Activated naive CD8-positive, alpha-beta T cell treated with anti-CD3 and anti-CD28 coated beads, Interleukin-2, amount 50 U/mL, for 24 hours (primary cell): ENCODE results near the gene CCDC160.
A peak's percentile ranks its signal among the peaks of the same experiment; 100 is the strongest.
"Not testable (repeated sequence)": the region's sequence is repeated elsewhere in the genome, so short reads cannot be mapped to it uniquely, and the experiment has no call there.

ENCODE experiments used
- ATAC-seq: fragments of 150-1000 bp; cut with Tn5 transposase; one replicate; pipeline ENCODE4 v1.10.0; 2021
- DNase-seq: peaks from one replicate; pipeline ENCODE4 v3.0.0; 2021
- H3K27ac Mint-ChIP-seq: one replicate; pipeline ENCODE4 v1.8.0; 2021; ENCODE audit warnings: mild to moderate bottlenecking, mixed read lengths
- H3K27me3 Mint-ChIP-seq: one replicate; pipeline ENCODE4 v1.8.0; 2021; ENCODE audit warnings: mixed read lengths
- H3K36me3 Mint-ChIP-seq: one replicate; pipeline ENCODE4 v1.8.0; 2021; ENCODE audit warnings: low read depth, mixed read lengths
- H3K4me1 Mint-ChIP-seq: one replicate; pipeline ENCODE4 v1.8.0; 2021; ENCODE audit warnings: mixed read lengths
- H3K4me3 Mint-ChIP-seq: one replicate; pipeline ENCODE4 v1.8.0; 2021; ENCODE audit warnings: mild to moderate bottlenecking, moderate library complexity, mixed read lengths
- H3K9me3 Mint-ChIP-seq: one replicate; pipeline ENCODE4 v1.8.0; 2021; ENCODE audit warnings: mixed read lengths

CCDC160 gene

GRCh38 chrX:134236626-134237614 is at the start of gene CCDC160:
TSS of gene CCDC160 (plus strand) at chrX:134237182. CDS start at chrX:134244801, 7,619 bp downstream.
- H3K36me3 Mint-ChIP-seq, result no peaks in the 10 kb centered on the region
- peak; percentile 46 for ATAC-seq

DNA sequence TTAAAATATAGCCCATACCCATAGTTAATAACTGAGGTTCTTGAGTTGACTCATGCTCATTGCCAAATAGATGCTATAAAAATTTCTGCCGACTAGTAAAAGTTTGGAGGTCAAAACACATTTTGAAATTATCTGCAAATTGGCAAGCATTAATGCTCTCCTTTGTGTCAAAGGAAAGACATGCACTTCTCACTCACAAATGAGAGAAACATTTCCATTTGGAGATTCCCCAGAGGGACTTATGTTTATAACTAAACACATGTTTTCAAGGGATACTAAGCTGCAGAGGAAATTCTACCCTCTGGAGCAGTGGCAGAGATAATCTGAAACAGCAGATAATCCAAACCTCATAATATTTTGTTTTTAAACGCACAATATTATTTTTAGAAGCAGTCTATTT is 45.7 kb upstream of the CCDC160 start:
- Mint-ChIP-seq H3K4me3 (no peak overlapping the region), H3K27me3 (no peaks in the 10 kb centered on the region), H3K4me1 (peaks cover 15% of the 10 kb centered on the region), H3K27ac (no peak overlapping the region), H3K9me3 (no peaks in the 10 kb centered on the region), H3K36me3 (no peaks in the 10 kb centered on the region)
- DNase-seq (no peak), ATAC-seq (no peak)

More at GRCh38 chrX:134236626-134237614, at the start of gene CCDC160:
- Mint-ChIP-seq H3K27ac (no peak within 1 kb of the TSS), H3K27me3 (peaks cover 13% of the 10 kb centered on the region), H3K4me1 (peaks cover 2% of the 10 kb centered on the region), H3K9me3 (no peaks in the 10 kb centered on the region), H3K4me3 (peak within 1 kb of the TSS; percentile 34)
- peak; percentile 8 for DNase-seq

- ATAC-seq, result no peak
These were observed 42.1 kb upstream of the CCDC160 start for GRCh38 chrX:134194915-134195314.

GRCh38 chrX:134202561-134202960 is 34.4 kb upstream of the CCDC160 start:
- Mint-ChIP-seq H3K4me1 (no peaks in the 10 kb centered on the region), H3K27me3 (no peaks in the 10 kb centered on the region), H3K9me3 (no peaks in the 10 kb centered on the region), H3K4me3 (no peak overlapping the region), H3K27ac (no peak overlapping the region), H3K36me3 (no peaks in the 10 kb centered on the region)
- DNase-seq (no peak), ATAC-seq (no peak)

More at GRCh38 chrX:134194915-134195314, 42.1 kb upstream of the CCDC160 start:
- Mint-ChIP-seq H3K36me3 (no peaks in the 10 kb centered on the region), H3K27me3 (no peaks in the 10 kb centered on the region), H3K4me1 (peaks cover 3% of the 10 kb centered on the region), H3K9me3 (no peaks in the 10 kb centered on the region), H3K4me3 (no peak overlapping the region), H3K27ac (no peak overlapping the region)
- DNase-seq, result no peak

GRCh38 chrX:134206221-134206620 is 30.8 kb upstream of the CCDC160 start:
- H3K4me3 Mint-ChIP-seq, result no peak overlapping the region
- peaks cover 2% of the 10 kb centered on the region for H3K36me3 Mint-ChIP-seq
- peaks cover 6% of the 10 kb centered on the region for H3K9me3 Mint-ChIP-seq
- H3K27ac Mint-ChIP-seq, result no peak overlapping the region
- H3K27me3 Mint-ChIP-seq, result no peaks in the 10 kb centered on the region
- DNase-seq (no peak), ATAC-seq (no peak)
- H3K4me1 Mint-ChIP-seq, result no peaks in the 10 kb centered on the region

- DNase-seq, result no peak
- Mint-ChIP-seq H3K27me3 (no peaks in the 10 kb centered on the region), H3K9me3 (peaks cover 6% of the 10 kb centered on the region), H3K27ac (no peak overlapping the region), H3K4me3 (no peak overlapping the region), H3K36me3 (peaks cover 2% of the 10 kb centered on the region), H3K4me1 (no peaks in the 10 kb centered on the region)
- no peak for ATAC-seq
These were observed 26.5 kb upstream of the CCDC160 start for GRCh38 chrX:134210465-134210864.

DNA sequence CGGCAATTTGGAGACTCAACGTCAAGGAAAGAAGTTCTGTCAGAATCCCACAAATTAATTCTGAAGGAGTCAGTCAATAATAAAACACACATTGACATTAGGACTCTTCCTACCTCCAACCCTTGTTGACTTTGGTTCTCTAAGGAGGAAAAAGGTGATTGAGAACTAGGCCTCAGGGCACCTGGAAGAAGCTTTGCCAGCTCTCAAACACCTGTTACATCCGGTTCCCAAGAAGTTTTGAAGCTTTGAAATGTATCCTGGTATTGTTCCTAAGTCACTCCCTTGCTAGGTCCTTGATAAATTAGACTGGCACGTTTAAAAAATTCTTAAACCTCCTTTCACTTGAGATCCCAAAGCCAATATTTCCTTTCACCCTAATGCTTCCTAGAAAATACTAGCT is 1.7 kb upstream of the CCDC160 start:
- DNase-seq, result no peak
- H3K4me1 Mint-ChIP-seq, result no peaks in the 10 kb centered on the region
- H3K9me3 Mint-ChIP-seq, result no peaks in the 10 kb centered on the region
- peaks cover 13% of the 10 kb centered on the region for H3K27me3 Mint-ChIP-seq
- H3K36me3 Mint-ChIP-seq, result no peaks in the 10 kb centered on the region
- ATAC-seq, result no peak
- H3K4me3 Mint-ChIP-seq, result no peak overlapping the region
- no peak overlapping the region for H3K27ac Mint-ChIP-seq

DNA sequence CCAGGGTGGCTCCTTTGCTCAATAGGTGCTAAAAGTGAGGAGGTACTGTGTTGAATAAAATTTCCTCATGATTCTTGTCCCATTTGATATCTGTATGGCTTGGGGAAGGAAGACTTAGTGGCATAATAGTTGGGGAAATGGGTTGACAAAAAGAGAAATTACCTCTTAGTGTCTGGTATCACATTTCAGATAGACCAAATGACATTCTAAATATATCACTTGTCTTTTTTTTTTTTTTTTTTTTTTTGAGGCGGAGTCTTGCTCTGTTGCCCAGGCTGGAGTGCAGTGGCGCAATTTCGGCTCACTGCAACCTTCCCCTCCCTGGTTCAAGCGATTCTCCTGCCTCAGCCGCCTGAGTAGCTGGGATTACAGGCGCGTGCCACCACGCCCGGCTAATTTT is 1.2 kb downstream of the CCDC160 start:
- not testable (repeated sequence) for H3K4me3 Mint-ChIP-seq, H3K9me3 Mint-ChIP-seq, H3K4me1 Mint-ChIP-seq, H3K27ac Mint-ChIP-seq, ATAC-seq, H3K36me3 Mint-ChIP-seq, DNase-seq
- peaks cover 13% of the 10 kb centered on the region for H3K27me3 Mint-ChIP-seq

DNA sequence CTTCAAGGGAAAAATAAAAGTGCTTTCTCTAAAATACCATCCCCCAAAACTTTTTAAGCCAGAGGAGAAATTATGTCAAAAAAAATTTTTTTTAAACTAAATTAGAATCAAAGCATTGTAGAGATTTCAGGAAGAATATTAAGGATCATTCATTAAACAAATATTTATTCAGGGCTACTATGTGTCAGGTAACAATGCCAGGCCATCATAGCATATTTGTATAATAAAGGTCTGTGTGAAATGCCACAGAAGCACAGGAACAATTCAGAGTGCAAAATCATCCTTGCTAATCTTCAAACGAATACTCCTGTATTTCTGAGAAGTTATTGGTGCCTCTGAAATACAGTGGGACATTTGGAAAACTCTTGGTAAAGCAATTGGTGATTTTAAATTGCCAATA is 2.0 kb downstream of the CCDC160 start:
- DNase-seq (no peak), ATAC-seq (no peak)
- H3K4me3 Mint-ChIP-seq, result no peak overlapping the region
- peaks cover 10% of the 10 kb centered on the region for H3K4me1 Mint-ChIP-seq
- no peak overlapping the region for H3K27ac Mint-ChIP-seq
- H3K27me3 Mint-ChIP-seq, result peaks cover 14% of the 10 kb centered on the region
- no peaks in the 10 kb centered on the region for H3K36me3 Mint-ChIP-seq
- H3K9me3 Mint-ChIP-seq, result no peaks in the 10 kb centered on the region

DNA sequence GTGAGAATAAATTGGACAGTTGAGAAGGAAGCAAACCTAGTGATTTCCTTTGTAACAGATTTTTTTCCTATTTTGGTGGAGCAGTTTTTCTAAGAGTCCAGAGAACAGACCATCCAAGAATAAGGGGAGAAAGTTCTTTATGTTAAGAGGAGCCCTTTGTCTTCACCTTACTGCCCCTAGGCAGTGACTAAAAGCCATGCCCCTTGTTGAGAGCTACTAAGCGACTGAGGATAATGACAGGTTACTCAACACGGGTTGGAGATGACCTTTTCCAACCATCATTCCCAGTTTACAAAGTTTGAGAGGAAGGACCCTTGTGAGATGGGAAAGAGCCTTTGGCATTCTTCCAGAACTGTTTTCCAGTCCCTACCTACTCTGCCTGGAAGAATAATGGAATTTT is 3.2 kb downstream of the CCDC160 start:
- H3K9me3 Mint-ChIP-seq, result no peaks in the 10 kb centered on the region
- DNase-seq (no peak), ATAC-seq (no peak)
- no peak overlapping the region for H3K4me3 Mint-ChIP-seq
- no peaks in the 10 kb centered on the region for H3K36me3 Mint-ChIP-seq
- H3K4me1 Mint-ChIP-seq, result peaks cover 10% of the 10 kb centered on the region
- H3K27me3 Mint-ChIP-seq, result peaks cover 14% of the 10 kb centered on the region
- no peak overlapping the region for H3K27ac Mint-ChIP-seq

DNA sequence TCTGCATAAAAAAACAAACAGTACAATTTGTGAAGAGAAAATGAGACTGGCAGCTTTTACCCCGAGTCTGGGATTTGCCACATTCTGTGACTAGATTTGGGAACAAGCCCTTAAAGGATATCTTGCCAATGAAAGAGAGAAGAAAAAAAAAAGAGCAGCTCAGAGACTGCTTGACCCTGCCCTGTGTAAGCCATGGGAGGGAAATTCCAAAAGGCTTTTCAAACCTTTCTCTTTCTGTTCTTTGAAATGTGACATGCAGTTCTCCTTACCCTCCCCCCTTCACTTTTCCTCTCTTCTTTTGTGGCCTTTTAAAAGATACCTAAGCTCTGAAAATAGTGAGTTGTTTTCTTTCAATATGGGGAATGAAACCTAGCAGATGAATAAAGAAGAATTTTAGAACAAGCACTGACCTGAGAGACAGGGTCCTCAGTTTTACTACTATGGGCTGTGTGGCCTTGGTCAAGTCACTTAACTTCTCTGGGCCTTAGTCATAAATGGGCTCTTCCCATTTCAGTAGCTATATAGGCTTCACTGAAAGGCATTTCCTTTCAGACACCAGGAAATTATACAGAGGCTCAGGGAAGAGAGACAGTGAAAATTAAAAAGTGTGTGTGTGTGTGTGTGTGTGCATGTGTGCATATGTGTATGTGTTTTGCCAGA is 5.1 kb downstream of the CCDC160 start:
- Mint-ChIP-seq H3K36me3 (no peaks in the 10 kb centered on the region), H3K4me3 (no peak overlapping the region), H3K27ac (no peak overlapping the region), H3K9me3 (no peaks in the 10 kb centered on the region), H3K4me1 (peaks cover 10% of the 10 kb centered on the region), H3K27me3 (peaks cover 10% of the 10 kb centered on the region)
- DNase-seq, result no peak
- no peak for ATAC-seq

- H3K27ac Mint-ChIP-seq, result no peak overlapping the region
- DNase-seq (no peak), ATAC-seq (no peak)
- H3K27me3 Mint-ChIP-seq, result peaks cover 1% of the 10 kb centered on the region
- no peaks in the 10 kb centered on the region for H3K36me3 Mint-ChIP-seq
- peaks cover 10% of the 10 kb centered on the region for H3K4me1 Mint-ChIP-seq
- H3K4me3 Mint-ChIP-seq, result no peak overlapping the region
- H3K9me3 Mint-ChIP-seq, result no peaks in the 10 kb centered on the region
These were observed 7.1 kb downstream of the CCDC160 start for GRCh38 chrX:134244043-134244442.

- H3K36me3 Mint-ChIP-seq, result no peaks in the 10 kb centered on the region
- no peak overlapping the region for H3K4me3 Mint-ChIP-seq
These were observed 9.3 kb downstream of the CCDC160 start for GRCh38 chrX:134246282-134246681.

GRCh38 chrX:134247492-134247891 is 10.5 kb downstream of the CCDC160 start:
- no peak overlapping the region for H3K27ac Mint-ChIP-seq

More at GRCh38 chrX:134246282-134246681, 9.3 kb downstream of the CCDC160 start:
- H3K27ac Mint-ChIP-seq, result no peak overlapping the region
- DNase-seq (no peak), ATAC-seq (no peak)
- H3K9me3 Mint-ChIP-seq, result no peaks in the 10 kb centered on the region
- H3K4me1 Mint-ChIP-seq, result peaks cover 10% of the 10 kb centered on the region
- H3K27me3 Mint-ChIP-seq, result peaks cover 1% of the 10 kb centered on the region

GRCh38 chrX:134249241-134249640 is 12.3 kb downstream of the CCDC160 start:
- H3K4me3 Mint-ChIP-seq, result no peak overlapping the region
- no peak for DNase-seq
- H3K4me1 Mint-ChIP-seq, result peaks cover 2% of the 10 kb centered on the region
- H3K36me3 Mint-ChIP-seq, result no peaks in the 10 kb centered on the region
- peaks cover 1% of the 10 kb centered on the region for H3K27me3 Mint-ChIP-seq
- H3K9me3 Mint-ChIP-seq, result no peaks in the 10 kb centered on the region
- no peak for ATAC-seq
- H3K27ac Mint-ChIP-seq, result no peak overlapping the region

More at GRCh38 chrX:134247492-134247891, 10.5 kb downstream of the CCDC160 start:
- peaks cover 3% of the 10 kb centered on the region for H3K4me1 Mint-ChIP-seq
- no peak for ATAC-seq
- H3K4me3 Mint-ChIP-seq, result no peak overlapping the region
- no peaks in the 10 kb centered on the region for H3K9me3 Mint-ChIP-seq
- H3K36me3 Mint-ChIP-seq, result no peaks in the 10 kb centered on the region
- peaks cover 1% of the 10 kb centered on the region for H3K27me3 Mint-ChIP-seq
- no peak for DNase-seq
